ENCODE results near the gene SPINT3. TPM values are rescaled to one million over a fixed set of nuclear protein-coding genes. Genes with fewer than 3 reads are reported as not detected.

SPINT3 gene
- total RNA-seq, 3 donors from 2014 or later, result not detected

- intact Hi-C loops (cut with DNase I; ENCODE audit: low total_unique reads), result no loop called here
- H3K27ac ChIP-seq, result no peak overlapping the region
- no peaks in the 10 kb centered on the region for H3K9me3 ChIP-seq
- TF ChIP-seq POLR2AphosphoS5 (IDR thresholded peaks at IDR 0.05) (no peak), POLR2A (IDR thresholded peaks at IDR 0.05) (no peak), CTCF (IDR thresholded peaks at IDR 0.05) (no peak)
- H3K4me1 ChIP-seq, result no peaks in the 10 kb centered on the region
- no peak for DNase-seq (ENCODE audit: low spot score in 2 of 2)
- no peak overlapping the region for H3K4me3 ChIP-seq
- no peaks in the 10 kb centered on the region for H3K27me3 ChIP-seq
- no peaks in the 10 kb centered on the region for H3K36me3 ChIP-seq
Measured at GRCh38 chr20:45467172-45467571, 48.2 kb downstream of the SPINT3 start.

GRCh38 chr20:45465491-45466266 lies 49.7 kb downstream of the SPINT3 start:
- Histone ChIP-seq H3K27me3 (no peaks in the 10 kb centered on the region), H3K4me3 (no peak overlapping the region), H3K9me3 (no peaks in the 10 kb centered on the region), H3K4me1 (no peaks in the 10 kb centered on the region), H3K27ac (no peak overlapping the region), H3K36me3 (no peaks in the 10 kb centered on the region)
- no peak for TF ChIP-seq POLR2AphosphoS5 (IDR thresholded peaks at IDR 0.05)
- DNase-seq (ENCODE audit: low spot score in 2 of 2), result no peak
- intact Hi-C loops (cut with DNase I; ENCODE audit: low total_unique reads), result no loop called here

GRCh38 chr20:45463709-45464108 lies 51.7 kb downstream of the SPINT3 start:
- Histone ChIP-seq H3K9me3 (no peaks in the 10 kb centered on the region), H3K4me3 (no peak overlapping the region), H3K27me3 (no peaks in the 10 kb centered on the region), H3K36me3 (no peaks in the 10 kb centered on the region), H3K27ac (no peak overlapping the region), H3K4me1 (no peaks in the 10 kb centered on the region)
- no peak for DNase-seq (ENCODE audit: low spot score in 2 of 2)
- TF ChIP-seq POLR2A (IDR thresholded peaks at IDR 0.05) (no peak), CTCF (IDR thresholded peaks at IDR 0.05) (no peak), POLR2AphosphoS5 (IDR thresholded peaks at IDR 0.05) (no peak)
- intact Hi-C loops (cut with DNase I; ENCODE audit: low total_unique reads), result no loop called here

GRCh38 chr20:45462711-45463509 lies 52.5 kb downstream of the SPINT3 start:
- intact Hi-C loops (cut with DNase I; ENCODE audit: low total_unique reads), result no loop called here
- Histone ChIP-seq H3K27ac (no peak overlapping the region), H3K36me3 (no peaks in the 10 kb centered on the region), H3K9me3 (no peaks in the 10 kb centered on the region), H3K4me3 (no peak overlapping the region), H3K4me1 (no peaks in the 10 kb centered on the region), H3K27me3 (no peaks in the 10 kb centered on the region)
- TF ChIP-seq POLR2A (IDR thresholded peaks at IDR 0.05), result no peak
- TF ChIP-seq POLR2AphosphoS5 (IDR thresholded peaks at IDR 0.05), result no peak
- DNase-seq (ENCODE audit: low spot score in 2 of 2), result no peak

Other genes starting within 250 kb of the SPINT3 start
- not detected for gene RBPJL, start 208.8 kb downstream of the SPINT3 start, total RNA-seq
- 1 to 10 TPM in 1 of 3 donors, under 1 TPM in 1, not detected in 1; 0.33 to 1.6 TPM for gene MATN4, start 207.3 kb downstream of the SPINT3 start, total RNA-seq
- 100 to 1,000 TPM in 2 of 3 donors, 10 to 100 TPM in 1; 29.4 to 337 (median 121) TPM for gene SDC4, start 167.2 kb downstream of the SPINT3 start, total RNA-seq
- 10 to 100 TPM; 30.8 to 56.3 (median 47.3) TPM for gene SYS1, start 152.5 kb downstream of the SPINT3 start, total RNA-seq
- 1 to 10 TPM in 1 of 3 donors, not detected in 2; 1.3 TPM for gene TP53TG5, start 137.3 kb downstream of the SPINT3 start, total RNA-seq
- 10 to 100 TPM; 32.2 to 49.2 (median 44.5) TPM for gene DBNDD2, start 107.3 kb downstream of the SPINT3 start, total RNA-seq
- 100 to 1,000 TPM in 1 of 3 donors, 10 to 100 TPM in 2; 74.1 to 103 (median 76.7) TPM for gene PIGT, start 99.5 kb downstream of the SPINT3 start, total RNA-seq
- 100 to 1,000 TPM in 1 of 3 donors, 10 to 100 TPM in 1, not detected in 1; 43.9 to 106 TPM for gene WFDC2, start 45.9 kb downstream of the SPINT3 start, total RNA-seq
- not detected for gene WFDC6, start 23.9 kb upstream of the SPINT3 start, total RNA-seq
- gene EPPIN, start 31.8 kb upstream of the SPINT3 start, total RNA-seq, result not detected
- not detected for gene WFDC8, start 63.7 kb upstream of the SPINT3 start, total RNA-seq
- gene WFDC10A, start 114.1 kb upstream of the SPINT3 start, total RNA-seq, result not detected
- not detected for gene WFDC9, start 115.7 kb upstream of the SPINT3 start, total RNA-seq
- not detected for gene WFDC11, start 154.6 kb upstream of the SPINT3 start, total RNA-seq
- not detected for gene WFDC13, start 186.4 kb upstream of the SPINT3 start, total RNA-seq
- gene WFDC10B, start 189.4 kb upstream of the SPINT3 start, total RNA-seq, result not detected
- not detected for gene SPINT4, start 206.7 kb upstream of the SPINT3 start, total RNA-seq